GM21786 (cell line): ENCODE measurements around the gene WDR35.

Experiments used
- ATAC-seq: cut with Tn5 transposase; IDR thresholded peaks from one replicate; pipeline ENCODE4 v1.9.1; 2021; ENCODE audit not compliant: unreplicated experiment

Gene WDR35

DNA sequence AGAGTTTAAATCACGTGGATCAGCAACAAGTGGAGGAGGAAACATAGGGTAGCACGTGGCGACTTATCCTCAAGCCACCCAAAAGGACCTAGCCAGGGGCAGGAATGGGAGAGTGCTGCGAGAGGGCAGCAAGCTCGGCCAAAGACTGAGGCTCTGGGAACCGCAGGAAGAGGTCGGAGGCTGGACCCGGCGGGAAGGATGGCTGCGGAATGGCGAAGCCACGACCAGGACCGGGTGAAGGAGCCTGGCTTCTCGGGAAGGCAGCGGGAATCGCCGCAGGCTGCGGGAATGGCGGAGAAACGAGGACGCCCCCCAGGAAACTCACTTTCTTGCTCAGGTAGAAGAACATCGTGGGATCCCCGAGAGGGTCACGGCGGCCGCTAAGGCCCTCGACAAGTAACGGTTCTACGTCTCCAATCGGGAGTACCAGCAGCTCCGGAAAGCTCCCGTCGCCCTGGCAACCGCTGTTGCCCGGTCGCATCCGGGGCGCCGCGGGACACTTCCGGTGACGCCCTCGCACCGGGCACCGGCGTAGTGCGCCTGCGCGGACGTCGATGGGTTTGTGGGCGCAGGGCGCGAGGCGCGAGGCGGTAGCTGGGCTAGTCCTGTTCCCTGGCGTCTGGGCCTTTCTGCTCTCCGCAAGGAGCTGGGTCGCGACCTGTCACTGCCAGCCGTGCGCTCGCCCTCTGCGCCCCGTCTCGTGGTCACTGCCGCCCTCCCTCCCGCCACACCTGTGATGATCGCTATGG, at the start of gene WDR35:
TSS of gene WDR35 (minus strand) at position 439 of the 749 bp plus-strand sequence. CDS start at position 349, 90 bp downstream.
- ATAC-seq = peak; percentile 89

DNA sequence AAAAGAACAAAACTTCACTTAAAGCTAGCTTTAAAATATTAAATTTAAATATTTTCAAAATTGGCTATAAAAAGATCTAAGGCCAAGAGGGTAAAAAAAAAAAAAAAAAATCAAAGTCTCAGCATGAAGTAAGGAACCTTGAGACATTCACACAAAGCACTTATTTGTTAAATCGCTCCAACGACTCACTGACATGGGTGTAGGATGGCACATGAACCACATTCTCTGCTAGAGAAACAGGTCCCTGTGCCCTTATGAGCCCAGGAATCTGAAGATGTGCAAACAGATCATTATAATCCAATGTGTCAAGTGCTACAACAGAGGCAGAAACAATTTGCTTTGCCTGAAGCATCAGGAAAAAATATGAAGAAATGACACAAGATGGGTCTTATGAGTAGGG, 47.8 kb upstream of the WDR35 start:
- ATAC-seq = no peak

DNA sequence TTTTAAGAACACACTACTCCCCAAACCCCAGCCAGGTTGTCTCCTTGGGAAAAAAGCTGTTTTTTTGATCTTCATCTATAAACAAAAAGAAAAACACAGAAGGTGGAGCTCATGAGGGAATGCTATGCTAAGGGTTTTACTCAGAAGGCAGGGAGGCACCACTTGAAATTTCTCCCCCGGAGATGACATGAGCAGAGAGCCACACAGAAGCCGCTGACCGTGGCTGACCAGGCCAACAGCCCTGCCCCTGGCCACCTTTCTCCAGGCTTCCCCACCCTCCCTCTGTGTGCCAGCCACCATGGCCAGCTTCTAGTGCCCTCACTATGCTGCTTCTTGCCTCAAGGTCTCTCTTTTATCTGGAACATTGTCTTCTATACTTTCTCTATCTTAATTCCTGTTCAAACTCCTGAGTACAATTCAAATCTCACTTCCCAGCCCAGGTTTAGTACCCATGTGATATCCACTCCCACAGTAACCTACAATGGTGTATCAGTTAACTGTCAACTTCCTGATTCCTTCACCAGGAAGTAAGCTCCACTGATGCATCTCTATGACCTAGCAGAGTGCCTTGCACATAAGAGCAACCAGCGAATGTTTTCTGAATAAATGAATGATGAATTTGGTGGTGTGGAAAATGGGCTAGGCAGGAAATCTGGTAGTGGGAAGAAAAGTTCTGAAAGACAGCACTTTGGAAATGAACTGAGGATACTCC, 46.2 kb upstream of the WDR35 start:
- ATAC-seq = no peak

DNA sequence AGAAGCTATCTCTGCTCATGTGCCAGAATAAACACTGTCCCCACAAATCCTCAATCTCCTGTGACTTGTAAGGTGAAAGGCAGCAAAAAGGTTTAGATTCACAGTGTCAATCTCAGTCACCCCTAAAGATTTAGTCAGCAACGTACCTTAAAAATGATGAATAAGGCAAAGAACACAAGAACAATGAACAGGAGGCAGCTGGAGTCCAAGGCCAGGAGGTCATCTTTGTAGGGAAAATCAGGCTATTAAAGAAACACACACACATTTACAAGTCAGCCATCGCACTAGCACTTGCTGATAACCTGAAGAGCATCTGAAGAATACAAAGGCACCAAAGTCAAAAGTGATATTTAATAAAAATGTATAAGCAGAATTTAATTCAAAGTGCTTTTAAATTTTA, 44.9 kb upstream of the WDR35 start:
- no peak for ATAC-seq

DNA sequence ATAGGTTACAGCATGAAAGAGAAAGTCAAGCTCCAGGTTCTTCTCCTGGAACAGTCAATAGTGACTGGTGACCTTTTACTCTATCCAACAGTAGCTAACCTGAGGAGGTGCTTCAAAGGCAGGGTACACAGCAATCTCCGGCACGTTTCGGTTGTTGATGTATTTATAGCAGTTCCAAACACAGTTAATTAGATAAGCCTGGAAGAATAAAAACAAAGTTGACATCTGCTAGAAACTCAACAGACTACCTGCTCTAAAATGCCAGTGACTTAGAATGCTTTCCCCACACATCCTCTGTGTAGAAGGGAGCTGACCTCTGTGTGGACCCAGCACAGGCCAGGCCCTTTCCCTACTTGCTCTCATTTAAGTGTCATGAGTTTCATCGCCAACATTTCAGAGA, 44.3 kb upstream of the WDR35 start:
- no peak for ATAC-seq

DNA sequence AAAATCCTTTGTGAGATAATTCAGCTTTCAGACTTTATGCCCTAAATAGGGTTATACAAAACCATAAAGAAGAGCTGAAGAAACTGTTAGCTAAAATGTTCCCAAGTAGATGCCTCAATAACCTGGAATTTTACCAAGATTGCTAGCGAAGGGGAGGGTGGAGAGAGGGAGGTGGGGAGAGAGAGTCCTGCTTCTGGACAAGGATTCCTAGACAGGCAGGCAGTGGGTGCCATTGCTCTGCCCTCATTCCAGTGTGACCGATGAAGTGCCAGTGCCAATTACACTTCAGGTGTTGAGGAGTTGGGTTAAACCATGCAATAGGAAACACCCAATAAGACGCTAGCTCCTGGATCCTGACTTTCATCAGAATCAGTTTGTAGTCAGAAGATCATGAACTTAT, 43.4 kb upstream of the WDR35 start:
- ATAC-seq = no peak

DNA sequence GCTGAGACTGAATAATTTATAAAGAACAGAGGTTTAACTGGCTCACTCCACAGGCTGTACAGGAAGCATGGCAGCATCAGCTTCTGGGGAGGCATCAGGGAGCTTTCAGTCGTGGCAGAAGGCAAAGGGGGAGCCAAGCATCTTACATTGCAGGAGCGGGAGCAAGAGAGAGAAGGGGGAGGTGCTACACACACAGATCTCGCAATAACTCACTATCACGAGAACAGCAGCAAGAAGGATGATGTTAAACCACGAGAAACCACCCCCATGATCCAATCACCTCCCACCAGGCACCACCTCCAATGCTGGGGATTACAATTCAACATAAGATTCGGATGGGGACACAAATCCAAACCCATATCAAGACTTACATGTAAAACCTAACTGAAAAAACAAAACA, 40.3 kb upstream of the WDR35 start:
- no peak for ATAC-seq

DNA sequence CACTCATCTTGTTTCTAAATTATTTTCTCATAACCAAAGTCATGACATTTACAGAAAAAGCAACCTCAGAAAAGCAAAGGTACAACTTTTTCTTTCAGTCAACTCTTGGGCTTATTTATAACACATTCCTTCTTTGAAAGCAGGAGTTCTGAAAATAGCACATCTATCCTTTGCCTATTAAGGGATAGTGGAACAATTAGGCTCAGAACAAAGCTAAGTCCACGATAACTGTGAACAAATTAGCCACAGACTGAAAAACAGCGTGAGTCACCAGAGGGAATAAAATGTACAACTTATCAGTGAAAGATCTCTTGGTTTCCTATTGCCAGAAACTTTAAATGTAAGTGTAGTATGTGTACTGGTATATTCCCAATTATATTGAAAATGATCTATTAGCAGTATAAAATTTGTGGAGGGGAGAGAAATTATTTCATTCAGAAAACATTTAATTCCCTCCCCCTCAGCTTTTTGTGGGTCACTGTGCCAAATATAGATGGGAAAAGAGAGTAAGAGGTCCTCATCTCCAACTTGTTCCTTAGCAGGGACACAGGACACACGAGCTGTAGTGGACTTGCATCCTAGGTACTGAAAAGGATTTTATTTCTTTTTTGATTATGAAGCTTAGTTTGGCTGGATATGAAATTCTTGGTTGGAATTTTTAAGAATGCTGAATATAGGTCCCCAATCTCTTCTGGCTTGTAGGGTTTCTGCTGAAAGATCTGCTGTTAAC, 38.0 kb upstream of the WDR35 start:
- ATAC-seq = no peak

DNA sequence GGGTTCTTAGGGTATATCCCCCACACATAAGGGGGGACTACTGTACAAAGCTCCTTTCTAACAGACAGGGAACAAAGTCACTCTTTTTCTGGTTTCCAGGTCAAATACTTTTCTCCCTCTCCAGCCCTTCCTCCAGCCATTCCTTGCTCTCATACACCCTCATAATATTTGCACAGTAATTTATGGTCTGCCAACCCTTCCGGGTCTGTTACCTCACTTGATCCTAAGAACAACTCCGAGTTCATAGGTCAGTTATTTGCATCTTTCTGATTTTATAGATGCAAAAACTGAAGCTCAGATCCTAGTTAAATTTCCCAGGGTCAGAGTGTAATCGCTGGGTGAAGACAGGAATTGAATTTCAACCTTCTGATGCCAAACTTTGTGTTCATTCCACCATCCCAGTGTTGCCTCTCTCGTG, 37.4 kb upstream of the WDR35 start:
- no peak for ATAC-seq

DNA sequence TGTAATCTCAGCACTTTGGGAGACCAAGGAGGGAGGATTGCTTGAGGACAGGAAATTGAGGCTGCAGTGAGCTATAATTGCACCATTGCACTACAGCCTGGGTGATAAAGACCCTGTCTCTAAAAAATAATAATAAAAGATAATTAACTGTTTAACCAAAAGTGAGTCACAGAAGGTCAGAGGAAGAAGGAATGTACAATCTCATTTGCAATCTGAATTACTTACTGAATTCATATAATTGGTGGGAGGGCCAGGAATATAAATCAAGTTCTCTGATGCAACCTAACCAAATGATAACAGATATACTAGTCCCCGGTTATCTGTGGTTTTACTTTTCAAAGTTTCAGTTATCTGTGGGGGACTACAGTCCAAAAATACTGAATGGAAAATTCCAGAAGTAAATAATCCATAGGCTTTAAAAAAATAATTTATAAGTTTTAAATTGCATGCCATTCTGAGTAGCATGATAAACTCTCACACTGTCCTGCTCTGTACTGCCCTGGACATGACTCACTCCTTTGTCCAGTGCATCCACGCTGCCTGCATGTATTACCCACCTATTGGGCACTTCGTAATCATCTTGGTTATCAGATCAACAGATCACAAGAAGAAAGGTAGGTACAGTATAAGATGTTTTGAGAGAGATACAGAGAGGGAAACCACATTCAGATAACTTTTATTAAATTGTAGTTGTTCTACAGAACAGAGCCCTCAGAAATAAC, 35.3 kb upstream of the WDR35 start:
- no peak for ATAC-seq

DNA sequence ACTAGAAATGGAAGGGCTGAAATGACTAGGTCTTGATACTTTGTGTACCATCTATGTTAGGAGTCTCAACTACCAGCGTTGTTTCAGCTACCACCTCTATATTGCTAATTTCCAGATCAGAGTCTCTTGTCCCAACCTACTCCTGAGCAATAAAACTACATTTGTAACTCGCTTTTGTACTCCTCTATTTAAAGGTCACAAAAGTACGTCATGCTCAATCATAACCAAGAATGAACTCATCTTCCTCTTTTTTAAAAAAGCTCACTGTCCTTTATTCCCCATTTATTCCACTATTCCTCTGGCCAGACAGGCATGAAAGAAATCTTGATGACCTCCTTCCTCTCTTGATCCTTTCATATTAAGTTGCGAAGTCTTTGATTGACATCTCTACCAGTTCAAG, 33.8 kb upstream of the WDR35 start:
- ATAC-seq = no peak

DNA sequence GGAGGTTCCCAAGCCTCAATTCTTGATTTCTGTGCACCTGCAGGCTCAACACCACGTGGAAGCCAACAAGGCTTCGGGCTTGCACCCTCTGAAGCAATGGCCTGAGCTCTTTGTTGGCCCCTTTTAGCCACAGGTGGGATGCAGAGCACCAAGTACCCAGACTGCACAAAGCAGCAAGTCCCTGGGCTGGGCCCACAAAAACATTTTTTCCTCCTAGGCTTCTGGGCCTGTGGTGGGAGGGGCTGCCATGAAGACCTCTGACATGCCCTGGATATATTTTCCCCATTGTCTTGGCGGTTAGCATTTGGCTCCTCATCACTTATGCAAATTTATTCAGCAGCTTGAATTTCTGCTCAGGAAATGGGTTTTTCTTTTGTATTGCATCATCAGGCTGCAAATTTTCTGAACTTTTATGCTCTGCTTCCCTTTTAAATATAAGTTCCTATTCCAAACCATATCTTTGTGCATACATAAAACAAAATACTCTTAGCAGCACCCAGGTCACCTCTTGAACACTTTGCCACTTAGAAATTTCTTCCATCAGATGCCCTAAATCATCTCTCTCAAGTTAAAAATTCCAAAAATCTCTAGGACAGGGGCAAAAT, 31.6 kb upstream of the WDR35 start:
- ATAC-seq = no peak

DNA sequence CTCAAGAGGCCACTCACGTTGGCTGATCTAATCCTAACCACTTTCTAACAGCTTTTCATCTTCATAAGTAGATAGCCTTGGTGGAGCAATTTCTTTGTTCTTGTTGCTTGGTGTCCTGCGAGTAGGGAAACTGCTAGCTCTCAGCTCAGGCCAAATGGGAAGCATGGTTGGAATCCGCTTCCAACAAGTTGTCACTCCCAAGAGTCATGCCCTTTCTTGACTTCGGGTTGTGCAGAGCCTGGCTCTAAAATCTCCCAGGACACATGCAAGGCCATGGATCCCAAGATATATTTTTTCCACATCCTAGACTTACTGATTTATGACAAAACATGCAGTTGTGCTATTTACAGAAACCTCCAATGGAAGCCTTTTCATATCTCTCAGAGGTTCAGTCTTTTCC, 29.8 kb upstream of the WDR35 start:
- ATAC-seq = no peak

DNA sequence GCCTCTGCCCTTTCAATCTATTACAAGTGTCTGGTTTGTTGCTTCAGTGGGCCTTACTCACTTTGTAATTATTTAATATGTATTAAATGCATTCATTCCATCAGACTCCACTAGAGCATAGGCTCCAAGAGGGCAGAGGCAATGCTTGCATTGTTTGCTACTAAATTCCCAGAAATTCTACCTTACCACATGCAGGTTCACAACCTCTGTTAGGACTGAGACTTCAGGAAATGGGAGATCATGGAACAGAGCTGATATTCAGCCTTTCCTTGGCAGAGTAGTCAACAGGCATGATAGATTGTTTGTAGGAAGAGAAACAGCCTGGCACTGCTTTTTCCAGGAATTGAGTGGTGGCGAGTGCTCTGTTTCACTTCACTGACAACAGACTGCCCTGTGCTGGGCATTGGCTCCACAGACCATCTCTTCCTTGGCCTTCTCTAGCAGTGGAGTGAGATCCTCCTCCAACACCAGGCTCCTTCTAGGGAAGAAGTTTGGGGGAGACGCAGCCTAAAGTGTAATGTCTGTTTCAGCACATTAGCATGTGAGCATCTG, 28.8 kb upstream of the WDR35 start:
- ATAC-seq = no peak

DNA sequence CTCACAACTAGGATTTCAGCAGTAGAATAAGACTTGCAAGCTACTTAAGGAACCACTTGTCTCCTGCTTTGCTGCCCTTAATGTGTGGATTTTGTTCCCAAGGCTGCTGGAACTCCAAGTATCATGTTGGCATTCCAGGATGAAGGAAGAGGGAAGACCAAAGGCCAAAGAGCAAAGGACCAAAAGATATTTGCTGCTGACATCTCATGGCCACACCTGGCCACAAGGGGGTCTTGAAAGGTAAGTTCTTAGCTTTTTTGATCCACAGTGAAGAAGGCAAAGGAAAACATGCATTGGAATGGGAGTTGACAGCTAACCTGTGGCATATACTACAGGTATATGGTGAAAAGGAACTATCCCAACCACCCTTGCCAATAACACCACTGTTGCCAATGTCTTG, 26.4 kb upstream of the WDR35 start:
- no peak for ATAC-seq

DNA sequence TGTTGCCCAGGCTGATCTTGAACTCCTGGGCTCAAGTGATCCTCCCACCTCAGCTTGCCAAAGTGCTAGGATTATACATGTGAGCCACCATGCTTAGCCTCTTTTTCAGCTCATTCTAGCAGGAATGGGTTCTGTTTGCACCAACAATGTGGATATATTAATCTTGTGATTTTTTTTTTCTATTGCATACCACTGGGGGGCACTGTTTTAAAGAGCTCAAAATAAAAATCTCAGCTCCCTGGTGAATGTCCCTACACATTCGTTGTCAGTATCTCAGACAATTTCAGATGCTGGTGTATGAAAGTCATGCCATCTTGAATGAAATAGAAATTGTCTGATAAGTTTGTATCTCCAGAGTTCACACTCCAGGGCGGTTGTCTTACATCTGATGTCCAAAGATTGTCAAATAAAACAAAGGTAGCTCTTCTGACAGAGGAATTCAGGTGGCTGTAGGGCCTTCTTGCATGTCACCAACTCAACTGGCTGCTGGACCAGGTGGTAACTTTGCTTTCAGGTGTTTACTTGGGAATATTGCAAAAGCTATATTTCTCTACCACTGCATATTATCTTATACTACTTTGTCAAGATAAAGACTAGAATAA, 25.7 kb upstream of the WDR35 start:
- no peak for ATAC-seq

DNA sequence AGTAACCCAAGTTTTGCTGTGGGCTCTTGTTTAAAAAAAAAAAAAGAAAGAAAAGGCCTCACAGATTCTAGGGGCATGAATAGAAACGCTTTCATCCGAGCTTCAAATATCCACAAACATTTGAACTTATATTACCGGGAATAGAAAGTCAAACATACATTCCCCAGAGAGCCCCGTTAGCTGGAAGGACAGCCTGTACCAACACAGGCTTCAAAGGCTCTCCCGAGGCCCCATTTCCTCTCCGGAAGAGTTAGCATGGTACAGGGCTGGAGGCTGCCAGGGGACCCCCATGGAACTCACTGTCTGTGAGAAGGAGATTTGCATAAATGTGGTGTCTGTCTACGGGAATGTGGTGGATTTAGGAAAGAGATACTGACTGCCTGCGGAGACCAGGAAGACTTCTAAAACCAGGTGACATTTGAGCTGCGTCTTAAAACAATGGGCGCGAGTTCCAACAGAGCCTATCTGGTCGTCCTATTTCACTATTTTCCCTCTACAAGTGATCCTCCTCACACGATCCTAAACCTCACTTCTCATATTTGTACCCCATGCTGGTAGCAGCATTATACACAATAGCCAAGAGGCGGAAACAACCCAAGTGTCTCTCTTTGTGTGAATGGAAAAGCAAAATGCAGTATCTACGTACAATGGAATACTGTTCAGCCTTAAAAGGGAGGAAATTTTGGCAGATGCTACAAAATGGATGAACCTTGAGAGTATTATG, 23.4 kb upstream of the WDR35 start:
- no peak for ATAC-seq

DNA sequence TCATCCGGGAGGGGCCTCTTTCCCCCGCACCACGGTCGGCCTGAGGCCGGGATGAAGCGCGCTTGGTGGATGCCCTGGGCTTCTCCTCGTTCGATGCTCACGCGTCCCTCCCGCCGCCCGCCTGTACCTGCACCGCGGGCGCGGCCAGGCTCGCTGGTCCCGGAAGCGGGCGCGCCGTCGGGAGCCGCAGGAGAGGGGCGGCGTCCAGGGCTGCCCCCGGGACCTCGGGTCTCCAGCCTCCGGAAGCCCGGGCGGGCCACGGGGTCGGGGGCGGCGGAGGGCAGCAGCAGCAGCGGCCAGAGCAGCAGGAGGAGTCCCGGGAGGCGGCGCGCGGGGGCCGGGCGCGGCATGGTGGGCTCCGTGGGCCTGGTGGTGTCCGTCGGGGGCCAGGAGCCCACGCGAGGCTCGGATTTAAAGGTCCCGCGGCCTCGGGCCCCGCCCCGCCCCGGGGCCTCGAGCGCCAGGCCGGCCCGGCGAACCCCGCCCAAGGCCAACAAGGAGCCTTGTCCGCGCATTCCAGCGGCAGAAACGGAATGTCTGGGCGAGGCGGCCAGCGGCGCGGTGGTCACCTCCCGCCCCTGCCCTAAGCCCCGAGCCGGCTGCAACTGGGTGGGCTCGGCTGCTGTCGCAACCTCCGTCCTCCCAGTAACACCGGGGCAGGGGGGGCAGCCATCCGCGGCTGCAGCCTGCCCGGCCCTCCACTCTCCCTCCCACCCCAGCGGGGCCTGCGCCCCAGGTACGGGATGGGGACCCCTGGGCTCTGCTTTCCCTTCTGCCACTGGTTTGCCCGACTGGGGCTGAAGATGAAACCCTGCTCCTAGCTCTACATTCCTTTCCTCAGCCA, 22.6 kb upstream of the WDR35 start, which contains the start of gene MATN3:
TSS of gene MATN3 (minus strand) at position 387 of the 844 bp plus-strand sequence. CDS start at position 350, 37 bp downstream.
- no peak for ATAC-seq

DNA sequence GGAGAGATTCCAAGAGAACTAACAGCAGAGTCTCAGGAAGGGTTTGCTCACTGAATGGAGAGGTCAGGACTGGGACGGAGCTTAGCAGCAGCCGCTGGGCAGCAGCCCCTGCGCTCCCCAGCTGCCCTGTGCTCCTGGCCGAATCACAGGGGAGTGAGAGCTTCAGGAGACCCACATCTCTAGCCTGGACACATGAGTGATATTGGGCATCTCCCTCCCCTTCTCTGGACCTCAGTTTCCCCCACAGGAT, 22.1 kb upstream of the WDR35 start:
- no peak for ATAC-seq
